ENCODE results near the gene SH3RF2. TPM values are rescaled to one million over a fixed set of nuclear protein-coding genes. Genes with fewer than 3 reads are reported as not detected.
A peak's percentile ranks its signal among the peaks of the same experiment; 100 is the strongest.

The SH3RF2 gene
- total and polyA plus RNA-seq, 2 of the 13 experiments (the other 11 are each of a cell fraction or from before 2014, with no cell fraction given): 2.6 to 3.7 TPM

DNA sequence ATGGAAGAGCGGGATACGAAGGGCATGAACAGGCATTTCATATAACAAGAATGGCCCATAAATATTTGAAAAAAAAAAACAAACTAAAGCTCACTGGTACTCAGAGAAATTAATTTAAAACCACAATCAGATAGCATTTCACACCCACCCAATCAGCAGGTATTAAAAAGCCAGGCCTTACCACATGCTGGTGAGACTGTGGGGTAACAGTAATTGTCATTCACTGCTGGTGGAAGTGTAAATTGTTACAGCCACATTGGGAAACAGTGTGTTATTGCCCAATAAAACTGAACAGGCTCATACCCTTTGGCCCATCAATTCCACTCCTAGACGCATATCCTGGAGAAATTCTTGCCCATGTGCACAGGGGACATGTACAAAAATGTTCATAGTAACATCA lies 103.0 kb downstream of the SH3RF2 start:
- H3K79me2 ChIP-seq (ENCODE audit: insufficient read depth, low read length): no peaks in the 10 kb centered on the region
- ChIA-PET CTCF (ENCODE audit: low intra/inter-chr PET ratio, low total read pairs) (no interaction called here), POLR2A (no interaction called here)
- 75% methylated on average over 3 of the region's 3 CpGs for WGBS (ENCODE audit: low lambda C conversion rate)
- H3K27ac ChIP-seq (ENCODE audit: extremely low read length, insufficient read depth, low read length): no peak overlapping the region
- no TSS peak for BruUV-seq (replicated peaks)
- DNase-seq (ENCODE audit: low spot score) (no peak), ATAC-seq (no peak), FAIRE-seq (no peak)
- H3K9me3 ChIP-seq (ENCODE audit: low read length): no peaks in the 10 kb centered on the region
- H3K9ac ChIP-seq (ENCODE audit: insufficient read depth, low read depth, low read length): no peak overlapping the region
- no peaks in the 10 kb centered on the region for H4K20me1 ChIP-seq (ENCODE audit: insufficient read depth, low read length)
- intact Hi-C loops (cut with micrococcal nuclease; ENCODE audit: unreplicated experiment) (no loop called here), in situ Hi-C loops (cut with HindIII; ENCODE audit: extremely low pct_ligation_motif_present, low pct_unique_long_range_greater_than_20kb) (no loop called here)
- H3K4me1 ChIP-seq (ENCODE audit: insufficient read depth, low read length): no peaks in the 10 kb centered on the region
- 0 out of 2 replicates have a peak, but pooled peaks have one; percentile 31 for TF ChIP-seq CEBPB (IDR thresholded peaks at IDR 0.05; ENCODE audit: borderline replicate concordance, low read depth, low read length)
- TF ChIP-seq ZNF607 (CRISPR knock-in tag; IDR thresholded peaks at IDR 0.05; ENCODE audit: borderline replicate concordance): no peak
- H3K4me3 ChIP-seq (replicated peaks in 1 of 3; ENCODE audit: insufficient read depth in 1 of 3, low read depth in 2 of 3, low read length in 3 of 3): no peak overlapping the region
- no peak overlapping the region for H3K4me2 ChIP-seq (ENCODE audit: low read depth, low read length)
- H2AFZ ChIP-seq (ENCODE audit: low read length): no peak overlapping the region
- H3K36me3 ChIP-seq (replicated peaks in 1 of 2; ENCODE audit: control insufficient read depth in 1 of 2, insufficient read depth in 2 of 2, low read length in 2 of 2): no peaks in the 10 kb centered on the region
- no peaks in the 10 kb centered on the region for H3K27me3 ChIP-seq (ENCODE audit: control insufficient read depth in 1 of 2, insufficient read depth in 2 of 2, low read length in 2 of 2)

DNA sequence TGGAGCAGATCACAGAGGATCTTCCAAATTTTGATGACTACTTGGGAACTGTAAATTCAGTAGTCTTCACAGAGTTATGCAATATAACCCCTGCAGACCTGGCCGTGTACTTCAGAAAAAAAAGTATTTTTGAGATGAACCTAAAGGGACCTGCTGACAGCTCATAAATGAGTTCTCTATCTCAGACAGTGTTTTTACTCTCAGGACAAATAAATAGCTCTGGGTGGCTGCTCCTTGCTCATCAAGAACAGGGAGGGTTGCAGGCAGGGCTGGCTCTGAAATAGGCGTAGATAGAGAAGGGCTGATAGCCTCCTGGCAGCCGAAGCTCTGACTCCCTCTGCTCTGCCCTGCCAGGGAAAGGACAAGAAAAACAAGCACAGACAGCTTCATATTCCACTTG lies 104.1 kb downstream of the SH3RF2 start:
- no peak overlapping the region for H3K27ac ChIP-seq (ENCODE audit: extremely low read length, insufficient read depth, low read length)
- POLR2A ChIA-PET: interaction anchor here (1.1 kb wide), 1 partner anchor 205 kb away, joined by 5 read pairs; the partner anchor contains the start of gene PRELID2
- WGBS (ENCODE audit: low lambda C conversion rate): 86% methylated on average over 3 of the region's 3 CpGs
- H4K20me1 ChIP-seq (ENCODE audit: insufficient read depth, low read length): no peaks in the 10 kb centered on the region
- no peaks in the 10 kb centered on the region for H3K27me3 ChIP-seq (ENCODE audit: control insufficient read depth in 1 of 2, insufficient read depth in 2 of 2, low read length in 2 of 2)
- DNase-seq (ENCODE audit: low spot score) (no peak), ATAC-seq (no peak), FAIRE-seq (no peak)
- H3K4me2 ChIP-seq (ENCODE audit: low read depth, low read length): no peak overlapping the region
- H3K4me1 ChIP-seq (ENCODE audit: insufficient read depth, low read length): no peaks in the 10 kb centered on the region
- BruUV-seq (replicated peaks): no TSS peak
- H3K79me2 ChIP-seq (ENCODE audit: insufficient read depth, low read length): no peaks in the 10 kb centered on the region
- no peaks in the 10 kb centered on the region for H3K36me3 ChIP-seq (replicated peaks in 1 of 2; ENCODE audit: control insufficient read depth in 1 of 2, insufficient read depth in 2 of 2, low read length in 2 of 2)
- H2AFZ ChIP-seq (ENCODE audit: low read length): no peak overlapping the region
- intact Hi-C loops (cut with micrococcal nuclease; ENCODE audit: unreplicated experiment): no loop called here
- CTCF ChIA-PET (ENCODE audit: low intra/inter-chr PET ratio, low total read pairs): no interaction called here
- no peak overlapping the region for H3K9ac ChIP-seq (ENCODE audit: insufficient read depth, low read depth, low read length)
- H3K4me3 ChIP-seq (replicated peaks in 1 of 3; ENCODE audit: insufficient read depth in 1 of 3, low read depth in 2 of 3, low read length in 3 of 3): no peak overlapping the region
- in situ Hi-C loops (cut with HindIII; ENCODE audit: extremely low pct_ligation_motif_present, low pct_unique_long_range_greater_than_20kb): no loop called here
- H3K9me3 ChIP-seq (ENCODE audit: low read length): no peaks in the 10 kb centered on the region
- TF ChIP-seq, protein P1, sequence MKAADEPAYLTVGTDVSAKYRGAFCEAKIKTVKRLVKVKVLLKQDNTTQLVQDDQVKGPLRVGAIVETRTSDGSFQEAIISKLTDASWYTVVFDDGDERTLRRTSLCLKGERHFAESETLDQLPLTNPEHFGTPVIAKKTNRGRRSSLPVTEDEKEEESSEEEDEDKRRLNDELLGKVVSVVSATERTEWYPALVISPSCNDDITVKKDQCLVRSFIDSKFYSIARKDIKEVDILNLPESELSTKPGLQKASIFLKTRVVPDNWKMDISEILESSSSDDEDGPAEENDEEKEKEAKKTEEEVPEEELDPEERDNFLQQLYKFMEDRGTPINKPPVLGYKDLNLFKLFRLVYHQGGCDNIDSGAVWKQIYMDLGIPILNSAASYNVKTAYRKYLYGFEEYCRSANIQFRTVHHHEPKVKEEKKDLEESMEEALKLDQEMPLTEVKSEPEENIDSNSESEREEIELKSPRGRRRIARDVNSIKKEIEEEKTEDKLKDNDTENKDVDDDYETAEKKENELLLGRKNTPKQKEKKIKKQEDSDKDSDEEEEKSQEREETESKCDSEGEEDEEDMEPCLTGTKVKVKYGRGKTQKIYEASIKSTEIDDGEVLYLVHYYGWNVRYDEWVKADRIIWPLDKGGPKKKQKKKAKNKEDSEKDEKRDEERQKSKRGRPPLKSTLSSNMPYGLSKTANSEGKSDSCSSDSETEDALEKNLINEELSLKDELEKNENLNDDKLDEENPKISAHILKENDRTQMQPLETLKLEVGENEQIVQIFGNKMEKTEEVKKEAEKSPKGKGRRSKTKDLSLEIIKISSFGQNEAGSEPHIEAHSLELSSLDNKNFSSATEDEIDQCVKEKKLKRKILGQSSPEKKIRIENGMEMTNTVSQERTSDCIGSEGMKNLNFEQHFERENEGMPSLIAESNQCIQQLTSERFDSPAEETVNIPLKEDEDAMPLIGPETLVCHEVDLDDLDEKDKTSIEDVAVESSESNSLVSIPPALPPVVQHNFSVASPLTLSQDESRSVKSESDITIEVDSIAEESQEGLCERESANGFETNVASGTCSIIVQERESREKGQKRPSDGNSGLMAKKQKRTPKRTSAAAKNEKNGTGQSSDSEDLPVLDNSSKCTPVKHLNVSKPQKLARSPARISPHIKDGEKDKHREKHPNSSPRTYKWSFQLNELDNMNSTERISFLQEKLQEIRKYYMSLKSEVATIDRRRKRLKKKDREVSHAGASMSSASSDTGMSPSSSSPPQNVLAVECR (CRISPR knock-in tag; IDR thresholded peaks at IDR 0.05; ENCODE audit: borderline replicate concordance): no peak
- no peak for TF ChIP-seq TARDBP (CRISPR knock-in tag; IDR thresholded peaks at IDR 0.05)
- TF ChIP-seq, protein P2, sequence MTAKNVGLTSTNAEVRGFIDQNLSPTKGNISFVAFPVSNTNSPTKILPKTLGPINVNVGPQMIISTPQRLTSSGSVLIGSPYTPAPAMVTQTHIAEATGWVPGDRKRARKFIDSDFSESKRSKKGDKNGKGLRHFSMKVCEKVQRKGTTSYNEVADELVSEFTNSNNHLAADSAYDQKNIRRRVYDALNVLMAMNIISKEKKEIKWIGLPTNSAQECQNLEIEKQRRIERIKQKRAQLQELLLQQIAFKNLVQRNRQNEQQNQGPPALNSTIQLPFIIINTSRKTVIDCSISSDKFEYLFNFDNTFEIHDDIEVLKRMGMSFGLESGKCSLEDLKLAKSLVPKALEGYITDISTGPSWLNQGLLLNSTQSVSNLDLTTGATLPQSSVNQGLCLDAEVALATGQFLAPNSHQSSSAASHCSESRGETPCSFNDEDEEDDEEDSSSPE (CRISPR knock-in tag; IDR thresholded peaks at IDR 0.05): no peak
- TF ChIP-seq, protein P3, sequence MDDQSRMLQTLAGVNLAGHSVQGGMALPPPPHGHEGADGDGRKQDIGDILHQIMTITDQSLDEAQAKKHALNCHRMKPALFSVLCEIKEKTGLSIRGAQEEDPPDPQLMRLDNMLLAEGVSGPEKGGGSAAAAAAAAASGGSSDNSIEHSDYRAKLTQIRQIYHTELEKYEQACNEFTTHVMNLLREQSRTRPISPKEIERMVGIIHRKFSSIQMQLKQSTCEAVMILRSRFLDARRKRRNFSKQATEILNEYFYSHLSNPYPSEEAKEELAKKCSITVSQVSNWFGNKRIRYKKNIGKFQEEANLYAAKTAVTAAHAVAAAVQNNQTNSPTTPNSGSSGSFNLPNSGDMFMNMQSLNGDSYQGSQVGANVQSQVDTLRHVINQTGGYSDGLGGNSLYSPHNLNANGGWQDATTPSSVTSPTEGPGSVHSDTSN (CRISPR knock-in tag; IDR thresholded peaks at IDR 0.05; ENCODE audit: borderline replicate concordance): no peak
- TF ChIP-seq, protein P4, sequence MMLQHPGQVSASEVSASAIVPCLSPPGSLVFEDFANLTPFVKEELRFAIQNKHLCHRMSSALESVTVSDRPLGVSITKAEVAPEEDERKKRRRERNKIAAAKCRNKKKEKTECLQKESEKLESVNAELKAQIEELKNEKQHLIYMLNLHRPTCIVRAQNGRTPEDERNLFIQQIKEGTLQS (CRISPR knock-in tag; IDR thresholded peaks at IDR 0.05): no peak
- TF ChIP-seq DNMT3B (CRISPR knock-in tag; conservative IDR thresholded peaks at IDR 0.05): no peak
- TF ChIP-seq RORA (CRISPR knock-in tag; IDR thresholded peaks at IDR 0.05): no peak
- TF ChIP-seq NR1H2 (CRISPR knock-in tag; IDR thresholded peaks at IDR 0.05; ENCODE audit: borderline replicate concordance, low read depth): no peak
- TF ChIP-seq, protein P5, sequence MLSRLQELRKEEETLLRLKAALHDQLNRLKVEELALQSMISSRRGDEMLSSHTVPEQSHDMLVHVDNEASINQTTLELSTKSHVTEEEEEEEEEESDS (CRISPR knock-in tag; IDR thresholded peaks at IDR 0.05; ENCODE audit: borderline replicate concordance): no peak
- TF ChIP-seq NCOA5 (CRISPR knock-in tag; IDR thresholded peaks at IDR 0.05): no peak
